Right lobe of liver (tissue), 6 donors: ENCODE results near the gene PRKACB. TPM values are rescaled to one million over a fixed set of nuclear protein-coding genes. Genes with fewer than 3 reads are reported as not detected.

Source experiments
- ATAC-seq, 4 donors: fragments of 200-7000 bp; cut with Tn5 transposase; one replicate each; pipeline ENCODE4 v1.9.1; 2020; ENCODE audit warnings: mild to moderate bottlenecking in 4 of 4, moderate library complexity in 4 of 4
- DNase-seq, 3 donors: peaks; one replicate each; pipeline ENCODE4 v3.0.0-alpha.2; 2020
- H3K27ac ChIP-seq, 3 donors: fragments of 200-600 bp; one replicate each; pipeline ENCODE4 v1.8.0; 2022
- H3K27me3 ChIP-seq, 2 donors: fragments of 200-600 bp; one replicate each; pipeline ENCODE4 v1.8.0; 2022
- H3K36me3 ChIP-seq, 4 donors: fragments of 200-600 bp; sonication (generic) in 1 of 4; one replicate each; pipeline versions ENCODE4 v1.5.1 to v1.8.0; 2017 to 2022; ENCODE audit warnings: control low read depth in 1 of 4
- H3K4me1 ChIP-seq, 4 donors: fragments of 200-600 bp; sonication (generic) in 1 of 4; one replicate each; pipeline versions ENCODE4 v1.5.1 to v1.8.0; 2017 to 2022; ENCODE audit warnings: control low read depth in 1 of 4
- H3K4me3 ChIP-seq, 3 donors: fragments of 200-600 bp; one replicate each; pipeline ENCODE4 v1.8.0; 2022
- H3K9me3 ChIP-seq, 4 donors: fragments of 200-600 bp; sonication (generic) in 1 of 4; one replicate each; pipeline versions ENCODE4 v1.5.1 to v1.8.0; 2017 to 2022; ENCODE audit warnings: control low read depth in 1 of 4
- POLR2A ChIP-seq: fragments of 450-650 bp; IDR thresholded peaks from one replicate; pipeline ENCODE4 v1.6.1; 2017; ENCODE audit warnings: antibody characterized with exemption, mild to moderate bottlenecking
- WGBS: methylation state at CpG from one replicate; pipeline ENCODE4 v1.1.6; 2018; ENCODE audit warnings: low coverage, low lambda C conversion rate; ENCODE audit not compliant: insufficient coverage; ENCODE audit errors: missing lambda C conversion rate; 5-methylcytosine and 5-hydroxymethylcytosine counted together
- intact Hi-C, 2 donors: fragments of 100-400 bp; cut with DNase I; formaldehyde crosslinking; loops; one replicate each; pipeline versions ENCODE4 v1.11.2 to v1.14.1; 2022
- total RNA-seq, 6 experiments: library from RNA; depleted of rRNA in 2 of 6; stranded (reverse); fragments of >200 nt in 2 of 6; fragmentation: NEBNext Ultra II Directional in 3 of 6; extraction: Animal tissue kit (Norgen Biotek cat#: 25700) in 3 of 6; gene quantifications; one replicate each; pipeline versions ENCODE4 v1.1.0 to v1.2.4, GENCODE V29; 2016 to 2023
- TF ChIP-seq, protein P1 (sequence below), 4 donors: fragments of 200-600 bp in 3 of 4; fragments of 450-650 bp in 1 of 4; IDR thresholded peaks; one replicate each; pipeline versions ENCODE4 v1.5.1 to v1.8.0; 2016 to 2022; ENCODE audit warnings: antibody characterized with exemption in 4 of 4, mild to moderate bottlenecking in 2 of 4
- donor health status: DM: no; HTN: yes; CAD: no.
- donor health status: DM: no; HTN: no; CAD: no.
- donor health status: DM: no; HTN: no; CAD: no.
- donor health status: DM: no; HTN: yes; CAD: no.
- donor health status: DM: no; HTN: yes; CAD: no.

PRKACB gene
- total RNA-seq, 6 experiments from 2014 or later, result 11.1 to 19.7 (median 15.6) TPM

DNA sequence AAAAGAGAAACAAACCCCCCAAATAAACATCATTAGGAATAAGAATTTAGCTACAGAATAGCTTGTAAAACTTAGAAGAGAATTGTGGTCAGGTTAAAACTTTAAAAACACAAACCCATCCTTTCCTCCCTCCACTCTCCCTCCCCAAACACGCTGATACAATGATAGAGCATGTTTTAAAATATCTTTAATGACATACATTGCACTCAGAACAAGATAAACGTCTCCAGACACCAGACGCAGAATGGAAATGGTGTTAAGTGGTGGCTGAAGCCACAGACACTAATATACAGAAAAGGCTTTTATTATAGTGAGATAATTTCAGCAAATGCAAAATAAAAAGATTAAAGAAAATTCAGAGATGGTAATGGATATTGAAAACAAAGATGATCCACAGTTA is 98.6 kb downstream of the PRKACB start:
- H3K4me1 ChIP-seq, result no peaks in the 10 kb centered on the region
- no peak for TF ChIP-seq POLR2A
- TF ChIP-seq, protein P1, sequence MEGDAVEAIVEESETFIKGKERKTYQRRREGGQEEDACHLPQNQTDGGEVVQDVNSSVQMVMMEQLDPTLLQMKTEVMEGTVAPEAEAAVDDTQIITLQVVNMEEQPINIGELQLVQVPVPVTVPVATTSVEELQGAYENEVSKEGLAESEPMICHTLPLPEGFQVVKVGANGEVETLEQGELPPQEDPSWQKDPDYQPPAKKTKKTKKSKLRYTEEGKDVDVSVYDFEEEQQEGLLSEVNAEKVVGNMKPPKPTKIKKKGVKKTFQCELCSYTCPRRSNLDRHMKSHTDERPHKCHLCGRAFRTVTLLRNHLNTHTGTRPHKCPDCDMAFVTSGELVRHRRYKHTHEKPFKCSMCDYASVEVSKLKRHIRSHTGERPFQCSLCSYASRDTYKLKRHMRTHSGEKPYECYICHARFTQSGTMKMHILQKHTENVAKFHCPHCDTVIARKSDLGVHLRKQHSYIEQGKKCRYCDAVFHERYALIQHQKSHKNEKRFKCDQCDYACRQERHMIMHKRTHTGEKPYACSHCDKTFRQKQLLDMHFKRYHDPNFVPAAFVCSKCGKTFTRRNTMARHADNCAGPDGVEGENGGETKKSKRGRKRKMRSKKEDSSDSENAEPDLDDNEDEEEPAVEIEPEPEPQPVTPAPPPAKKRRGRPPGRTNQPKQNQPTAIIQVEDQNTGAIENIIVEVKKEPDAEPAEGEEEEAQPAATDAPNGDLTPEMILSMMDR (IDR thresholded peaks at IDR 0.05), result no peak
- ATAC-seq (no peak), DNase-seq (no peak)
- H3K36me3 ChIP-seq, result no peaks in the 10 kb centered on the region
- intact Hi-C loops, result no loop called here
- no peak overlapping the region for H3K27ac ChIP-seq
- no peaks in the 10 kb centered on the region for H3K9me3 ChIP-seq
- no peaks in the 10 kb centered on the region for H3K27me3 ChIP-seq
- 70% methylated on average over 3 of the region's 3 CpGs for WGBS
- H3K4me3 ChIP-seq, result no peak overlapping the region

- 29% methylated on average over 3 of the region's 3 CpGs for WGBS
- TF ChIP-seq, protein P1 (IDR thresholded peaks at IDR 0.05), result no peak
- TF ChIP-seq POLR2A, result no peak
- Histone ChIP-seq H3K36me3 (no peaks in the 10 kb centered on the region), H3K9me3 (no peaks in the 10 kb centered on the region), H3K27ac (no peak overlapping the region), H3K4me1 (no peaks in the 10 kb centered on the region), H3K27me3 (no peaks in the 10 kb centered on the region), H3K4me3 (no peak overlapping the region)
- ATAC-seq (peak; percentile 33 to 62 (median 59)), DNase-seq (no peak)
- intact Hi-C loops, result no loop called here
Measured at GRCh38 chr1:84245563-84245962, 101.5 kb downstream of the PRKACB start.

GRCh38 chr1:84246213-84246612 is 102.1 kb downstream of the PRKACB start:
- intact Hi-C loops, result no loop called here
- WGBS, result 38% methylated on average over 4 of the region's 4 CpGs
- H3K9me3 ChIP-seq, result no peaks in the 10 kb centered on the region
- DNase-seq (no peak), ATAC-seq (no peak)
- H3K27me3 ChIP-seq, result no peaks in the 10 kb centered on the region
- H3K27ac ChIP-seq, result no peak overlapping the region
- TF ChIP-seq, protein P1 (IDR thresholded peaks at IDR 0.05), result no peak
- no peak for TF ChIP-seq POLR2A
- no peaks in the 10 kb centered on the region for H3K4me1 ChIP-seq
- H3K4me3 ChIP-seq, result no peak overlapping the region
- no peaks in the 10 kb centered on the region for H3K36me3 ChIP-seq

GRCh38 chr1:84247425-84248220 is 103.6 kb downstream of the PRKACB start:
- TF ChIP-seq, protein P1 (IDR thresholded peaks at IDR 0.05), result no peak
- TF ChIP-seq POLR2A, result no peak

More at GRCh38 chr1:84247425-84248220, 103.6 kb downstream of the PRKACB start:
- Histone ChIP-seq H3K27ac (no peak overlapping the region), H3K4me3 (no peak overlapping the region), H3K4me1 (no peaks in the 10 kb centered on the region), H3K36me3 (no peaks in the 10 kb centered on the region), H3K9me3 (no peaks in the 10 kb centered on the region), H3K27me3 (no peaks in the 10 kb centered on the region)
- DNase-seq (no peak), ATAC-seq (no peak)
- WGBS, result 82% methylated on average over 11 of the region's 11 CpGs
- intact Hi-C loops, result no loop called here
